Measurements from ENCODE around the gene FRMPD1. TPM values are rescaled to one million over a fixed set of nuclear protein-coding genes. Genes with fewer than 3 reads are reported as not detected.

Gene FRMPD1
- total RNA-seq, 1 donor from 2014 or later, result 8.4 TPM

DNA sequence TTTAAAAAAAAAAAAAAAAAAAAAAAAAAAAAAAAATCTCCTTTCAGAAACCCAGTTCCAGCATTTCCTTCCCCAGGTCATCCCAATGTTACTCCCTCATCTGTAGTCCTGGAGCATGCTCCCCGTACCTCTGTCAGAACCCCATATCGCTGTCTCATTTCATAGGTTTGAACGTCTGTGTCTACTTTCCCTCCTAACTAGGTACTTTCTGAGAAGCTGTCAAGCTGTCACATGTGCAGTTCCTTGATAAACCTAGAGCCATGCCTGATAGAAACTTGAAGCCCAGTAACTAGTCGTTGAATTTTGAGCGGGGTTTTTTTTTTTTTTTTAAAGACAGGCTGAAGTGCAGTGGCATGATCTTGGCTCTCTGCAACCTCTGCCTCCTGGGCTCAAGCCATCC, 118.6 kb downstream of the FRMPD1 start:
- no peak for DNase-seq (ENCODE audit: low read depth)

DNA sequence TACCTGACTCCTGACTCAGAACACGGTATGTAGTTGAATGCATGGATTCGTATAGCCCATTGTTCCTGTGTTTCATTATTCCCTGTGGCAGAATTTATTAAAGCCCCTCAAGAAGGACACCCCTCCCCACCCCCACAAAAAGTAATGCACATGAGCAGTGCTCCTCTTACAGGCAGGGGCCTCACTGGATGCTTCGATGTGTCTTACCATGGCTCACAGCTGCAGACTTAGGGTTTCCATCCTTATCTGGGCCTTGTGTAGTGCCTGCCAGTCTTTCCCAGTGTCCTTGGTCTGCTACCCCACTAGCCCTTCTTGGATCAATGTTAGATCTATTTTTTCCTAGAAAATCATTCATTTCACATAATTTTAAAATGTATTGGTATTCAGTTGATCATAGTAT, 119.2 kb downstream of the FRMPD1 start:
- DNase-seq (ENCODE audit: low read depth), result no peak

DNA sequence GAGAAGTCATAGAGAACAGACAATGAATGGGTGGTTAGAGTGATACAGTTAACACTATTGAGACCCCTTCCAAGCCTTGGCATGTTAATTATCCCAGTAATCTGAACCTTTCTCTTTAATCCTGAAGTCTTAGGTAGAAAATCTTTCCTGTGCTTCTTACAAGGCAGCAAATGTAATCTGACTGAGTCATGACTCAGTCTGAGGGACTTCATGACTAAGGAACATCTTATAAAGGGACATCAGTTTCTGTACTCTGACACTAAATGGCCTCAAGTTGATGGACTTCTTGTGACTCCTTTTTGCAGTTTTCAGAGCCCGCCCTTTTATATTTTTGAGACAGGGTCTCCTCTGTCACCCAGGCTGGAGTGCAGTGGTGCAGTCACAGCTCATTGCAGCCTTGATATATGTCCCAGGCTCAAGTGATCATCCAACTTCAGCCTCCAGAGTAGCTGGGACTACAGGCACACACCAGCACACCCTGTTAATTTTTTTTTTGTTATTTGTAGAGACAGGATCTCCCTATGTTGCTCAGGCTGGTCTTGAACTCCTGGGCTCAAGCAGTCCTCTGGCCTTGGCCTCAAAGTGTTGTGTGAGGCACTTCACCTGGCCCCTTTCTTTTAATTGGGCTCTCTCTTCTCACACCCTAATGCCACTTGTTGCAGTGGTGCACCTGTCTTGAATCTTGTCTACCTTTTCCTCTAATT, 124.6 kb downstream of the FRMPD1 start:
- no peak for DNase-seq (ENCODE audit: low read depth)

DNA sequence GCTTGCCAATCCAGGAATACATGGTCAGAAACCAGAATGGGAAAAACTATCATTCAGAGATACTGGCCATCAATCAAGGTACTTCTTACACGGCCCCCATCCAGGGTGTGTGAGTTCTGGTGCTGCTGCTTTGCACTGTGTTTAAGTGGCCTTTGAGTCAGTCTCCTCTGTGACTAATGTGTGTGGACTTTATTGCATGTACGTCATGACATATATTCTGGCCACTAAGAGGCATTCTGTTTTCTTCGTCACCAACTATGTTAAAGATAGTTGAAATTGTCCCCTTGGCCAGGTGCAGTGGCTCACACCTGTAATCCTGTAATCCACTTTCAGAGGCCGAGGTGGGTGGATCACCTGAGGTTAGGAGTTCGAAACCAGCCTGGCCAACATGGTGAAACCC, 125.6 kb downstream of the FRMPD1 start:
- no peak for DNase-seq (ENCODE audit: low read depth)

DNA sequence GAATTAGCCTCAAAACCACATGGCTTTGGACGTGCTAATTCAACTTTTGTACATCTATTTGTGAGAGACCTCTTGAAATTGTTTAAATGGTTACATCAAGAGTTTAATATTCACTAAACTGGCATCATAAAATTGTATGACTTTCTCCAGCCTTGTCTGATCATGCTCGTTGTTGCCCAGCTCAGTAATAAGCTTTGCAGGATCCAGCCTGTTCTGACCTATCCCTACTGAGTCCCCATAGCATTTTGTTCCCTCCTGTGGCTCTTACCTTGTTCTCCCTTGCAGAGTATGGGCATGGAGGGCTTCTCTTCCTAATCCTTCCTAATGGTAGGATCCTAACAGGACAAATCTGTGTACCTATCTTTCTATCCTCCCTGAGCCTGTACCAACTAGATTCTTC, 127.8 kb downstream of the FRMPD1 start:
- DNase-seq (ENCODE audit: low read depth), result no peak

DNA sequence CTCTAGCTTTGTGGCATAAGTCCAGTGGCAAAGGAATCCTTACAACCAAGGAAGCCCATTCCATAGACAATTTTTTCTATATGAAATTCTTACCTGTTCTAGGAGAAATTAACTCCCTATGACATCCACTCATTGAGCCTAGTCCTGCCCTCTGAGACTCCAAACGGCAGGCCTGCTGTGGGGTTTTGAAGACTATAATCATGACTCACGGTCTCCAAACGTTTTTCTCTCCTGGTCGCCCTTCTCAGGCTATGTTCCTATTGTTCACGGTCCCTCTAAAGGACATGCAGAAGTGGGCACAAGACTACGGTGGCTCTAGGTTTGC, 133.5 kb downstream of the FRMPD1 start:
- no peak for DNase-seq (ENCODE audit: low read depth)

DNA sequence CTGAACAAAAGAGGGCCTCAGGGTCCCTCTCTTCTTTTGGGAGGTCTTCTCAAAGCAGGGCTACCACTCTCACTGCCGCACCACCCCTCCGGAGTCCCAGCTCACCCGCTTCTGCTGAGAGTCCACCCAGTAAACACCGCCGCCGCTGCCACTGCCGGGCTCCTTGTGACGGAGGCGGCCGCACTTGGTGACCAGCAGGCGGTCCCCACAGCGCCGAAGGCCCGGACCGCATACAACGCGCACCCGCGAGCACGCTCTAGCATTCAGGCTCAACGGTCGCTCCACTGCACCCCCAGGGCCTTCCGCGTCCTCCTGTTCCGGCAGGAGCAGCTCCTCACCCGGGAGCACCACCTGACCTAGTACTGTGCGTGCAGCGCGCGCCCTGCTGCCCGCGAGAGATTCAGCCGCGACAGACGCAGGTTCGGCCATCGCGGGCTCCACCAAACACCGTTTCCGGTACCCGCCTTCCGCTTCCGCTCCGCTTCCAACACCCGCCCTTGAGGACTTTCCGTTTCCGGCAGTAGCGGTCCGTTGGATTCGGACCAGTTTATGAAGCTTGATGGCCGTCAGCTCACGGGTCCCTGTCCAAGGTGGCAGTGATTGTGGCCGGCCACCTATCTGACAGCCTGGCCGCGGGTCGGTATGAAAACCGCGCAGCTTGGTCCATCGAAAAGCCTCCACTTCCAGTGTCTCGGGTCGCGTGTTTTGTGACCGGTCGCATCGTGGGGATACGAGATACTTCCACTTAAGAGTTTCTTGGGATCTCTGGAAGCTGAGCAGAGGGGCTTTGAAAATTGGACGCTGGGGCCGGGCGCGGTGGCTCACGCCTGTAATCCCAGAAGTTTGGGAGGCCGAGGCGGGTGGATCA, 134.1 kb downstream of the FRMPD1 start, which contains the start of gene EXOSC3:
EXOSC3 (minus strand) TSS at position 449 of the 868 bp plus-strand sequence; CDS start at position 429, 20 bp downstream.
- peak; percentile 95 for DNase-seq (ENCODE audit: low read depth)

DNA sequence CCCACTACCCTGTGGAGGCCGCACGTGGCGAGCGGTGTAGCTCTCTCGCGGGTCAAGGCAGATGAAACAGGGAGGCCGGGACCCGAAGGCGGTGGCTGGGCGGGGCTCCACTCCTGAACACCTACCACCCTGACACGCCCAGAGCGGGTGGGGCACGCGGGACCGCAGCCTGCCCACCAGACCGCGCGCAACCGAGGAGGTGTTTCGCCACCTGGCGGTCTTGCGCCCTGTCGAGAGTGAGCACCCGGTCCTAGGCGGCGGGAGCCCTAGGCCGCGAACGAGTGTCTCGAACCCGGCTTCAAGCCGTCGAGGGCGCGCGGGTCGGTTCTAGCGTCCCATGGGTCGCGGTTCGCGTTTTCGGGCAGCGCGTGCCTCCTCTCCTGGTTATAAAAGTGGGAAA, 136.3 kb downstream of the FRMPD1 start:
- DNase-seq (ENCODE audit: low read depth), result no peak

DNA sequence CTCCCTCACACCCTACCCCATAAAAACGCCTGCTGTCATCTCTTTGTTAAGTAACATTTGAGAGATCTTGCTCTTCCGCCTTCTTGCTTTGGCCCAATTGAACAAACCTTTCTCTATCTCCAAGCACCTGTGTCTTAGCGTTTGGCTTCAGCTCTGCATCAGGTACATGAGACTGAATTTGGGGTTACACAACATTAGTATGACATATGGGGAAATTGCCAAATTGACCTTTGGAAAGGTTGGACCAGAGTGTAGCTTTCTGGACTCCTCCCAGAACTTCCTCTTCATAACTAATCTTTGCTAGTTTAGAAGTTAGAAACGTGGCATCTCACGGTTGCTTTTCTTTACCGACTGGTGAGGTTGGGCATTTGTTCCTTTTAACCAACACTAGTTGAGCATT, 137.6 kb downstream of the FRMPD1 start:
- DNase-seq (ENCODE audit: low read depth), result no peak

DNA sequence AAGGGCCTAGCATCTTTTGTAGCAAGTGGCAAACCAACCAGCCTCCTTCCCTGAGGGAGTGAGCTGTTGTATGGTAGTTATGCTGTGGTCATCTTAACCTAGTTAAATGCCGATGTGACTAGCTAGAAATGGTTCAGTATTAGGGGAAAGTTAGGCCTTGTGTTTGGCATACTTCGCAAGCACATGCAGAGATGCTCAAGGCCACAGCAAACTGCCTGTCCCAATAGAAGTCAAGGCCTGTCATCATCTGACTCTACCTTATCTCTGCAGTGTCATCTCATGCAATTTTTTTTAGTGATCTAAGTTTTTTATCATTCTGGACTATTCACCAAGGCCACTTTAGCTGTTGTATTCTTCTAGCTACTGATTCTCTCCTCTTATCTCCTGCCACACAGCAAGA, 139.3 kb downstream of the FRMPD1 start:
- DNase-seq (ENCODE audit: low read depth), result no peak

DNA sequence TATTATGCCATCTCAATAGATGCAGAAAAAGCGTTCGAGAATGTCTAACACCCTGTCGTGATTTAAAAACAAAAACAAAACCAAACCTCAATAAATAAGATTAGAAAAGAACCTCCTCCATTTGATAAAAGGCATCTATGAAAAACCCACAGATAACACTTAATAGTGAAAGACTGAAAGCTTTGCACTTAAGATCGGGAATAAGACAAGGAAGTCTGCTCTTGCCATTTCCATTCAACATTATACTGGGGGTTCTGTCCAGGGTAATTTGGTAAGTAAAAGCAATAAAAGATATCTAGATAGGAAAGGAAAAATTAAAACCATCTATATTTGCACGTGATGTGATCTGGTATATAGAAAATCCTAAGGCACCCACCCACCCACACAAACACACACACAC, 141.4 kb downstream of the FRMPD1 start:
- DNase-seq (ENCODE audit: low read depth), result no peak

DNA sequence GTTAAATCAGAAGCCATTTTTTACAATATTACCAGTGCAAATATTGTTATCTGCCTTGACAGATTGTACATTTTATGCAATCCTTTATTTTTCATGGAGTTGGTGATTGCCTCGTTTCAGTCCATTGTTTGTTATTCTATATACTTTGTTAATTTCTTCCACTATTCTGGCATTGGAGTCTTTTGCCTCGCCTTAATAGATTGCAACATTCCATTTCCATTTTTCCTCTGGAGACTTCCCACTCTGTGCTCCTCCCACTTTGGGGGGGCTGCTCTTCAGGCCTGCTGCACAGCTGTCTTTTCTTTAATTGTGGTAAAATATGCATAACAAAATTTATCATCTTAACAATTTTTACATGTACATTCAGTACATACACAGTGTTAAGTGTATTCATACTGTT, 145.5 kb downstream of the FRMPD1 start:
- DNase-seq (ENCODE audit: low read depth), result no peak

Other genes with a start within 250 kb of the FRMPD1 start
- 218 and 267 TPM in 2 replicates for gene GRHPR, start 228.3 kb upstream of the FRMPD1 start, total RNA-seq
- 12.7 and 13.0 TPM in 2 replicates for gene ZBTB5, start 185.5 kb upstream of the FRMPD1 start, total RNA-seq
- gene POLR1E, start 165.0 kb upstream of the FRMPD1 start, total RNA-seq, result 20.1 and 20.9 TPM in 2 replicates
- 77.5 and 106 TPM in 2 replicates for gene FBXO10, start 74.6 kb upstream of the FRMPD1 start, total RNA-seq
- 107 and 109 TPM in 2 replicates for gene TOMM5, start 58.4 kb upstream of the FRMPD1 start, total RNA-seq
- 1.2 and 3.7 TPM in 2 replicates for gene TRMT10B, start 102.9 kb downstream of the FRMPD1 start, total RNA-seq
- 35.1 TPM in 2 replicates for gene EXOSC3, start 134.1 kb downstream of the FRMPD1 start, total RNA-seq
- 19.8 and 23.9 TPM in 2 replicates for gene DCAF10, start 149.8 kb downstream of the FRMPD1 start, total RNA-seq

All from myocyte (in vitro differentiated cells).